ENCODE data around the gene SNPH. TPM values are rescaled to one million over a fixed set of nuclear protein-coding genes. Genes with fewer than 3 reads are reported as not detected.
"Not testable (repeated sequence)": the region's sequence is repeated elsewhere in the genome, so short reads cannot be mapped to it uniquely, and the experiment has no call there.

Gene SNPH
- 0.09 TPM for polyA plus RNA-seq (2012; ENCODE audit: insufficient read depth, insufficient read length, low read depth)

GRCh38 chr20:1266167-1266973, at the start of gene SNPH:
Gene SNPH (plus strand): TSS chr20:1266294. CDS start chr20:1296240, 29,946 bp downstream.
- H3K4me1 ChIP-seq = no peaks in the 10 kb centered on the region
- H3K9me3 ChIP-seq = no peaks in the 10 kb centered on the region
- H3K36me3 ChIP-seq = no peaks in the 10 kb centered on the region
- no peak for TF ChIP-seq CTCF (IDR thresholded peaks at IDR 0.05; ENCODE audit: low read depth, low read length)
- DNase-seq = peak; percentile 25
- H3K4me3 ChIP-seq (ENCODE audit: low read depth, low read length) = peak within 1 kb of the TSS; percentile 28
- H3K27me3 ChIP-seq = no peaks in the 10 kb centered on the region

GRCh38 chr20:1216527-1217427, 49.3 kb upstream of the SNPH start:
- DNase-seq; H3K27me3 ChIP-seq; H3K4me1 ChIP-seq; H3K36me3 ChIP-seq; H3K4me3 ChIP-seq (ENCODE audit: low read depth, low read length); H3K9me3 ChIP-seq: not testable (repeated sequence)

DNA sequence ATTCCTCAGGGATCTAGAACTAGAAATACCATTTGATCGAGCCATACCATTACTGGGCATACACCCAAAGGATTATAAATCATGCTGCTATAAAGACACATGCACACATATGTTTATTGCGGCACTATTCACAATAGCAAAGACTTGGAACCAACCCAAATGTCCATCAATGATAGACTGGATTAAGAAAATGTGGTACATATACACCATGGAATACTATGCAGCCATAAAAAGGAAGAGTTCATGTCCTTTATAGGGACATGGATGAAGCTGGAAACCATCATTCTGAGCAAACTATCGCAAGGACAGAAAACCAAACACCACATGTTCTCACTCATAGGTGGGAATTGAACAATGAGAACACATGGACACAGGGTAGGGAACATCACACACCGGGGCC, 43.3 kb upstream of the SNPH start:
- not testable (repeated sequence) for H3K9me3 ChIP-seq

DNA sequence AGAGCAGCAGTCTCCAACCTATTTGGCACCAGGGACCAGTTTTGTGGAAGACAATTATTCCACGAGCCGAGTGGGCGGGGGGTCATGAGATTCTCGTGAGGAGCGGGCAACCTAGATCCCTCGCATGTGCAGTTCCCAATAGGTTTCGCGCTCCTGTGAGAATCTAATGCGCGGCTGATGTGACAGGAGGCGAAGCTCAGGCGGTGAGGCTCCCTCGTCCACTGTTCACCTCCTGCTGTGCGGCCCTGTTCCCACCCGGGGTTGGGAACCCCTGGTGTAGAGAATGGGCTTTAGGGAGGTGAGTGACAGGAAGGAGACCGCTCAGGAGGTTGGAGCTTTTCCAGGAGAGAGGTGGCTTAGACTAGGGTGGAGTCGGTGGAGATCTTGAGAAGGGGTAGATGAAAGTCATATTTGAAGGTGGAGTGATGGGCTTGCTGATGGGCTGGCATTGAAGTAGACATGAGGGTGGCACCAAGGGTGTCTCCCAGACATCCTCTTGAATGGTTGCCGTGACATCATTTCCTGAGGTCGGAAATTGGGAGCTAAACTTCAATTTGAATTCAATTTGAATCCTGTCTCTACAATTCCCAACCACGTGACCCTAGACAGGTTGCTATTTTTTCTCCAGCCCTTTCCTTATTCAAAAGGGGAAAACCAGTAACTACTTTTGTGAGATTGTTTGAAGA, 41.7 kb upstream of the SNPH start:
- DNase-seq = no peak
- H3K27me3 ChIP-seq = peaks cover 23% of the 10 kb centered on the region
- TF ChIP-seq CTCF (IDR thresholded peaks at IDR 0.05; ENCODE audit: low read depth, low read length) = no peak
- no peaks in the 10 kb centered on the region for H3K9me3 ChIP-seq
- no peak overlapping the region for H3K4me3 ChIP-seq (ENCODE audit: low read depth, low read length)
- no peaks in the 10 kb centered on the region for H3K36me3 ChIP-seq
- H3K4me1 ChIP-seq = no peaks in the 10 kb centered on the region

More for the DNA sequence above, 43.3 kb upstream of the SNPH start:
- DNase-seq; H3K4me3 ChIP-seq (ENCODE audit: low read depth, low read length); H3K36me3 ChIP-seq; H3K4me1 ChIP-seq: not testable (repeated sequence)
- peaks cover 16% of the 10 kb centered on the region for H3K27me3 ChIP-seq

- Histone ChIP-seq H3K27me3 (peaks cover 29% of the 10 kb centered on the region), H3K4me1 (no peaks in the 10 kb centered on the region), H3K4me3 (ENCODE audit: low read depth, low read length) (no peak overlapping the region), H3K9me3 (no peaks in the 10 kb centered on the region), H3K36me3 (no peaks in the 10 kb centered on the region)
- no peak for TF ChIP-seq CTCF (IDR thresholded peaks at IDR 0.05; ENCODE audit: low read depth, low read length)
- no peak for DNase-seq
Observed at GRCh38 chr20:1225263-1225782, 40.8 kb upstream of the SNPH start.

DNA sequence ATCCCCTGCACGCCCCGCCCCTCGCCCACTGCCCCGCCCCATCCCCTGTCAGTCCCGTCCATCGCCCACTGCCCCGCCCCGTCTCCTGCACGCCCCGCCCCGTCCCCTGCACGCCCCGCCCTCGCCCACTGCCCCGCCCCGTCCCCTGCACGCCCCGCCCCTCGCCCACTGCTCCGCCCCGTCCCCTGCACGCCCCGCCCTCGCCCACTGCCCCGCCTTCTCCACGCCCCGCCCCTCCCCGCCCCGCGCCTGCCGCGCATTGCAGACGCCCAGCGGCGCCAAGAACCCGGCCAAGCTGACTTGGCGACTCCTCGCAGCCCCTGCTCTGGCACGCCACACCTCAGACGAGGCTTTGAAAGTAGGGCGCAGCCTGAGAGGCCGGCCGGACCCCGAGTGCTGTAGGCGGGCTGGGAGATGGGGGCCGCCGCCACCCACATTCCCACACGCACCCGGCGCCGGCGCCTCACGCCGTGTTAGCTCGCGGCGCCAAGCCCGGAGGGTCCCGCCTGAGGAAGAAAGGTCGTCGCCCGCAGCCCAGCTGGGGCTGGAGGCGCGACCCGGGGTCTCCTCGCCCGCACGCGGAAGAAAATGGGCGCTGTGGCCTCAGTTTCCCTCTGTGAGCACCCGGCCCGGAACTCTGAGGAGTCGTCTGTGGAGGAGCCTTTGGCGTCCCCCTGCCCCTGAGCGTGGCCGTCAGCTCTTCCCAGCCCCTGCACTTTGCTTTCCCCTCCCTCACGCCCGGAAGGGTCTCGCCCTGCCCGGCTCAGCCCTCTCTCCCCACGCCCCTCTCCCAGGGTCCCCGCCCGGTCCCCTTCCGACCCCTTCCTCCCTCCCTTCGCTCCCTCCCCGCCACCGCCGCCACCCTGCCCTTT, 40.1 kb upstream of the SNPH start, which contains the start of gene RAD21L1:
TSS of gene RAD21L1 (plus strand) at position 262 of the 872 bp plus-strand sequence. CDS start 2,410 bp downstream, outside the sequence.
- Histone ChIP-seq H3K4me1 (no peaks in the 10 kb centered on the region), H3K9me3 (no peaks in the 10 kb centered on the region), H3K27me3 (peaks cover 29% of the 10 kb centered on the region), H3K4me3 (ENCODE audit: low read depth, low read length) (peak within 1 kb of the TSS; percentile 26; the same call in 1 of the 2 replicates), H3K36me3 (no peaks in the 10 kb centered on the region)
- peak; percentile 84 for DNase-seq
- no peak for TF ChIP-seq CTCF (IDR thresholded peaks at IDR 0.05; ENCODE audit: low read depth, low read length)
